Smooth muscle cell (in vitro differentiated cells): ENCODE measurements around the gene LINC00237. TPM values are rescaled to one million over a fixed set of nuclear protein-coding genes. Genes with fewer than 3 reads are reported as not detected.

Source experiments
- DNase-seq: peaks from one replicate; lab custom pipeline; 2025; ENCODE audit not compliant: unreplicated experiment; lab: John Stamatoyannopoulos, UW
- H2AFZ ChIP-seq: fragments of 200-600 bp; sonication (generic); 2 replicates; pipeline ENCODE4 v1.6.0; 2016; ENCODE audit warnings: antibody characterized with exemption, low read depth, mild to moderate bottlenecking
- H3F3A ChIP-seq: fragments of 200-600 bp; sonication (generic); 2 replicates; pipeline ENCODE4 v1.6.0; 2017; ENCODE audit warnings: antibody characterized with exemption, low read depth
- H3K27ac ChIP-seq: fragments of 200-600 bp; sonication (generic); 2 replicates; pipeline ENCODE4 v1.5.1; 2016; ENCODE audit warnings: low read depth, mild to moderate bottlenecking
- H3K27me3 ChIP-seq: fragments of 200-600 bp; sonication (generic); 2 replicates; pipeline ENCODE4 v1.6.1; 2016; ENCODE audit warnings: low read depth, mild to moderate bottlenecking
- H3K36me3 ChIP-seq: fragments of 200-600 bp; sonication (generic); 2 replicates; pipeline ENCODE4 v1.5.1; 2016; ENCODE audit warnings: low read depth
- H3K4me1 ChIP-seq: fragments of 200-600 bp; sonication (generic); 2 replicates; pipeline ENCODE4 v1.5.1; 2016; ENCODE audit warnings: low read depth
- H3K4me2 ChIP-seq: fragments of 200-600 bp; sonication (generic); 2 replicates; pipeline ENCODE4 v1.6.0; 2016; ENCODE audit warnings: mild to moderate bottlenecking
- H3K4me3 ChIP-seq: fragments of 200-600 bp; sonication (generic); 2 replicates; pipeline ENCODE4 v1.5.1; 2016; ENCODE audit warnings: mild to moderate bottlenecking
- H3K79me2 ChIP-seq: fragments of 200-600 bp; sonication (generic); 2 replicates; pipeline ENCODE4 v1.6.0; 2016; ENCODE audit warnings: low read depth, mild to moderate bottlenecking
- H3K9ac ChIP-seq: fragments of 200-600 bp; sonication (generic); 2 replicates; pipeline ENCODE4 v1.6.0; 2016; ENCODE audit warnings: low read depth
- H3K9me3 ChIP-seq: fragments of 200-600 bp; sonication (generic); replicated peaks from 2 replicates; pipeline ENCODE4 v1.5.1; 2016; ENCODE audit warnings: low read depth
- H4K20me1 ChIP-seq: fragments of 200-600 bp; sonication (generic); 2 replicates; pipeline ENCODE4 v1.6.0; 2016; ENCODE audit warnings: low read depth
- WGBS: methylation state at CpG from one replicate; pipeline ENCODE4 v1.1.7; 2016; ENCODE audit warnings: low lambda C conversion rate; 5-methylcytosine and 5-hydroxymethylcytosine counted together
- polyA plus RNA-seq: library from polyadenylated mRNA; unstranded; fragments of >200 nt; fragmentation: Nextera tagmentation; extraction: Ambion mirVana; gene quantifications from 2 replicates; pipeline ENCODE4 v1.2.1, GENCODE V29; 2016
- total RNA-seq: library from RNA; depleted of rRNA; stranded (reverse); fragments of >200 nt; gene quantifications from 2 replicates; pipeline ENCODE4 v1.2.3, GENCODE V29; 2014
- TF ChIP-seq, protein P1 (sequence below): fragments of 200-600 bp; sonication (generic); IDR thresholded peaks from 2 replicates; pipeline ENCODE4 v1.5.1; 2017; ENCODE audit warnings: borderline replicate concordance, mild to moderate bottlenecking, antibody characterized with exemption; ENCODE audit not compliant: insufficient read depth, poor library complexity, severe bottlenecking

The LINC00237 gene
- total and polyA plus RNA-seq, 2 experiments from 2014 or later = not detected

DNA sequence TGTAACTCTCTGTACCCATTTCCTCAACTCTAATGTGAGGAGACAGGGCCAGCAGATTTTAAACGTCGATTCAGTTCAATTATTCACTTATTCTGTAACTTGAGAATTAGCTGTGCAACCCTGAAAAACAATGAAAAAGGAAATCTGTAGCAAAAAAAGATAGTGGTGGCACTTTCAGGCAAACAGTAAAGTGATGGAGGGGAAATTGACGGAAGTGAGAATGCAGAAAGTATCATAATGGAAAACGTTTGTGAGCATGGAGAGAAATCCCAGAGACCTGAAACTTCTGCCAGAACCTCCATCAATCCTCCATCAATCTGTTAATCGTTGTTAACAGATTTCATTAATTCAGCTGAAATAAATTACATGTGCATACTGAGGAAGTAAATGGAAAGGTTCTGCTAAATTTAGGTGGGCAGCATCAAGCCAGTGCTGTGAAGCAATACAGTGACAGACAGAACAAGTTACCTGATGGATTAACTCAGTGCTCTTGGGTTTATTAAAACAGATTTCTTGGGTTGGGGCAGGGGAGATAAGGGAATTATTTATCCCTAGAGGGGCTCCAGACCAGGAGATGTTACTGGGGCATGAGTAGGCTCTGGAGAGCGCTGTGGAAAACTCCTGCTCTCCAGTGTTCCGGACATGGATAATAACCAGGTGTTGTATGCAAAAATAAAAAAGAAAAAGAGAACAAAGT is 37.2 kb upstream of the LINC00237 start:
- Histone ChIP-seq H2AFZ (no peak overlapping the region), H3K4me1 (peaks cover 5% of the 10 kb centered on the region), H3K9ac (no peak overlapping the region), H3K4me3 (no peak overlapping the region), H4K20me1 (no peaks in the 10 kb centered on the region), H3K36me3 (no peaks in the 10 kb centered on the region), H3K4me2 (no peak overlapping the region), H3K27me3 (no peaks in the 10 kb centered on the region), H3K9me3 (no peaks in the 10 kb centered on the region), H3F3A (no peaks in the 10 kb centered on the region), H3K79me2 (no peaks in the 10 kb centered on the region), H3K27ac (no peak overlapping the region)
- TF ChIP-seq, protein P1, sequence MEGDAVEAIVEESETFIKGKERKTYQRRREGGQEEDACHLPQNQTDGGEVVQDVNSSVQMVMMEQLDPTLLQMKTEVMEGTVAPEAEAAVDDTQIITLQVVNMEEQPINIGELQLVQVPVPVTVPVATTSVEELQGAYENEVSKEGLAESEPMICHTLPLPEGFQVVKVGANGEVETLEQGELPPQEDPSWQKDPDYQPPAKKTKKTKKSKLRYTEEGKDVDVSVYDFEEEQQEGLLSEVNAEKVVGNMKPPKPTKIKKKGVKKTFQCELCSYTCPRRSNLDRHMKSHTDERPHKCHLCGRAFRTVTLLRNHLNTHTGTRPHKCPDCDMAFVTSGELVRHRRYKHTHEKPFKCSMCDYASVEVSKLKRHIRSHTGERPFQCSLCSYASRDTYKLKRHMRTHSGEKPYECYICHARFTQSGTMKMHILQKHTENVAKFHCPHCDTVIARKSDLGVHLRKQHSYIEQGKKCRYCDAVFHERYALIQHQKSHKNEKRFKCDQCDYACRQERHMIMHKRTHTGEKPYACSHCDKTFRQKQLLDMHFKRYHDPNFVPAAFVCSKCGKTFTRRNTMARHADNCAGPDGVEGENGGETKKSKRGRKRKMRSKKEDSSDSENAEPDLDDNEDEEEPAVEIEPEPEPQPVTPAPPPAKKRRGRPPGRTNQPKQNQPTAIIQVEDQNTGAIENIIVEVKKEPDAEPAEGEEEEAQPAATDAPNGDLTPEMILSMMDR = no peak
- DNase-seq = no peak
- WGBS = 91% methylated on average over 7 of the region's 7 CpGs

DNA sequence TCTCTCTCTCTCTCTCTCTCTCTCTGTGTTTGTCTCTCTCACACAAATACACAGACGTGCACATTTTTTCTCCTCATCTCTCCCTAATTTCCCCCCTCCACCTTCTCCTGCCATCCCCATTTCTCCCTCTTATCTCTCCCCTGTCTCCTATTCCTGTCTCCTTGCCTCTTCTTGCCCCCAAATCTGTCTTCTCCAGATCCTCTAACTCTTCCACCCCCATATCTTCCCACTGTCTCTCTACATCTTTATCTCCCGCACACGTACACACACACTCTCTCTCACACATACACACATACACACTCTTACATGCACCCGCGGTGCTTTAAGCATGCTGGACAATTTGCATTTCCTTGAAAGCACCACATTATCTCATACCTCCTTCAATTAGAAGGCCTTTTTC is 35.7 kb upstream of the LINC00237 start:
- no peak overlapping the region for H3K4me3 ChIP-seq
- 89% methylated on average over 5 of the region's 5 CpGs for WGBS
- no peak overlapping the region for H2AFZ ChIP-seq
- no peak overlapping the region for H3K9ac ChIP-seq
- H3K36me3 ChIP-seq = no peaks in the 10 kb centered on the region
- H3K9me3 ChIP-seq = no peaks in the 10 kb centered on the region
- H3K27me3 ChIP-seq = no peaks in the 10 kb centered on the region
- H3K79me2 ChIP-seq = no peaks in the 10 kb centered on the region
- DNase-seq = no peak
- H3F3A ChIP-seq = no peaks in the 10 kb centered on the region
- H3K4me1 ChIP-seq = no peaks in the 10 kb centered on the region
- TF ChIP-seq, protein P1 = no peak
- H3K27ac ChIP-seq = no peak overlapping the region
- no peak overlapping the region for H3K4me2 ChIP-seq
- H4K20me1 ChIP-seq = no peaks in the 10 kb centered on the region

DNA sequence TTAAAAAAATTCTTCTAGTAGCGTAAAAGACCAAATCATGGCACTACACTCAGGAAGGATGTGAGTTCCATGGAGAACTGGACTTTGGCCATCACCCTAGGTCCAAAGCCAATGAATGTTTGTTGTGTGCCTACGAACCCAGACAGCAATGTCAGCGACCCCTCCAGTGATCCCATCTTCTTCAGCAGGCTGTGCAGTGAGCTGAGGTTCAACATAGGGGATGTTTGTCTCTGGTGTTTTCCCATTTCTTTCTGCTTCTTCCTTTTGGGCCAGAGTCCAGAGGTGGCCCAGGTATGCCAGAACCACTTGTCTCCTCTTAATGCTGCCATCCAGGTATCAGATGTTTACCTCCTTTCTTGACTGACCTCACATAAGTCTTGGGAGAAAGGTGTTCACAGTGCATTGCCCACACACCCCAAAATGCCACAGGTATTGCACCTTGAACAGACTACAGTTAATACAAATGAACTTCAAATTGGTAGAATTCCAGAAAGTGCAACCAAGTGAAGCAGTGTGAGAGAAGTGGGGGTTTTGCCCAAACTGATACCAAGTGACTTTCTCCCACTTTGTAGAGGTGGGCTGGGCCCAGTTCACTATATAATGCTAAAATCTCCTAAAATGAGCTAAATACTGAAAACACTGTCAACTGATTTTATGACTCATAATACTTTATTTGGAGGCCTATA is 33.9 kb upstream of the LINC00237 start:
- 64% methylated on average over 3 of the region's 3 CpGs for WGBS
- H3K4me3 ChIP-seq = no peak overlapping the region
- H3K4me1 ChIP-seq = no peaks in the 10 kb centered on the region
- no peak overlapping the region for H3K27ac ChIP-seq
- H3F3A ChIP-seq = no peaks in the 10 kb centered on the region
- no peak overlapping the region for H3K9ac ChIP-seq
- H3K36me3 ChIP-seq = no peaks in the 10 kb centered on the region
- DNase-seq = no peak
- H4K20me1 ChIP-seq = no peaks in the 10 kb centered on the region
- H3K4me2 ChIP-seq = no peak overlapping the region
- no peaks in the 10 kb centered on the region for H3K9me3 ChIP-seq
- no peak overlapping the region for H2AFZ ChIP-seq
- TF ChIP-seq, protein P1 = no peak
- H3K79me2 ChIP-seq = no peaks in the 10 kb centered on the region
- no peaks in the 10 kb centered on the region for H3K27me3 ChIP-seq
